GM19099 (cell line): ENCODE results near the gene SLC7A8.

Experiments
- POLR2A ChIP-seq: IDR thresholded peaks from 3 replicates; pipeline ENCODE4 v1.6.1; 2011; ENCODE audit warnings: low read depth; ENCODE audit not compliant: insufficient read length; ENCODE audit errors: extremely low read depth

SLC7A8 gene

GRCh38 chr14:23183479-23183878 lies at the start of gene SLC7A8:
TSS of gene SLC7A8 (minus strand) at chr14:23183660. CDS start at chr14:23182914, 746 bp downstream.
- TF ChIP-seq POLR2A, result no peak

GRCh38 chr14:23228812-23229211 lies 45.4 kb upstream of the SLC7A8 start:
- TF ChIP-seq POLR2A, result no peak

GRCh38 chr14:23227566-23227965 lies 44.1 kb upstream of the SLC7A8 start:
- TF ChIP-seq POLR2A, result no peak

GRCh38 chr14:23219075-23219474 lies 35.6 kb upstream of the SLC7A8 start:
- no peak for TF ChIP-seq POLR2A

- no peak for TF ChIP-seq POLR2A
These were observed 33.9 kb upstream of the SLC7A8 start for GRCh38 chr14:23217032-23218020.

GRCh38 chr14:23215421-23215820 lies 32.0 kb upstream of the SLC7A8 start:
- TF ChIP-seq POLR2A, result no peak

GRCh38 chr14:23209651-23210423 lies 26.4 kb upstream of the SLC7A8 start:
- TF ChIP-seq POLR2A, result no peak

- TF ChIP-seq POLR2A, result no peak
These were observed 24.9 kb upstream of the SLC7A8 start for GRCh38 chr14:23208324-23208723.

GRCh38 chr14:23207146-23207540 lies 23.7 kb upstream of the SLC7A8 start:
- TF ChIP-seq POLR2A, result no peak

- TF ChIP-seq POLR2A, result no peak
These were observed 23.1 kb upstream of the SLC7A8 start for GRCh38 chr14:23206422-23207145.

GRCh38 chr14:23202001-23202400 lies 18.5 kb upstream of the SLC7A8 start:
- TF ChIP-seq POLR2A, result no peak

GRCh38 chr14:23195552-23196101 lies 12.2 kb upstream of the SLC7A8 start:
- no peak for TF ChIP-seq POLR2A

GRCh38 chr14:23193432-23193831 lies 10.0 kb upstream of the SLC7A8 start:
- no peak for TF ChIP-seq POLR2A

- no peak for TF ChIP-seq POLR2A
These were observed 4.5 kb upstream of the SLC7A8 start for GRCh38 chr14:23187925-23188324.
